ENCODE measurements around the gene EGFLAM.

Gene EGFLAM

GRCh38 chr5:38292228-38292627 lies 33.9 kb downstream of the EGFLAM start:
- H4K8ac ChIP-seq (ENCODE audit: low read depth, low read length), result no peak overlapping the region
- no peak overlapping the region for H2BK12ac ChIP-seq (ENCODE audit: low read length)
- H2AFZ ChIP-seq (ENCODE audit: insufficient read depth, low read length, poor library complexity), result no peak overlapping the region
- H4K91ac ChIP-seq (ENCODE audit: low read depth, low read length), result no peak overlapping the region
- H3K79me1 ChIP-seq (ENCODE audit: low read length), result no peaks in the 10 kb centered on the region
- no peak overlapping the region for H3K14ac ChIP-seq (ENCODE audit: low read length)
- no peaks in the 10 kb centered on the region for H3K36me3 ChIP-seq (ENCODE audit: control insufficient read depth in 1 of 2, insufficient read depth in 2 of 2, low read length in 2 of 2)
- H3K79me2 ChIP-seq (ENCODE audit: control insufficient read depth, insufficient read depth, low read length, poor library complexity), result no peaks in the 10 kb centered on the region
- H3K4me2 ChIP-seq (ENCODE audit: low read length), result no peak overlapping the region
- H3K18ac ChIP-seq (ENCODE audit: low read length), result no peak overlapping the region
- H2BK5ac ChIP-seq (ENCODE audit: low read depth, low read length, poor library complexity), result no peak overlapping the region
- no peaks in the 10 kb centered on the region for H3K9me3 ChIP-seq (ENCODE audit: insufficient read depth, low read depth, low read length)
- no peak overlapping the region for H2AK5ac ChIP-seq (ENCODE audit: low read length)
- H3K4me1 ChIP-seq (ENCODE audit: control insufficient read depth in 1 of 2, insufficient read depth in 2 of 2, low read length in 2 of 2), result no peaks in the 10 kb centered on the region
- H3K4ac ChIP-seq (ENCODE audit: low read depth, low read length), result no peak overlapping the region
- no CpG with 5 or more reads among the region's 3 CpGs for WGBS (ENCODE audit: extremely low coverage, insufficient coverage, insufficient read length)
- H3K9ac ChIP-seq (ENCODE audit: low read length), result no peak overlapping the region
- DNase-seq, result no peak
- H3K27ac ChIP-seq (ENCODE audit: low read depth, low read length), result no peak overlapping the region
- no peak overlapping the region for H3K23ac ChIP-seq (ENCODE audit: low read length)
- H4K12ac ChIP-seq (ENCODE audit: low read depth, low read length), result no peak overlapping the region
- no peaks in the 10 kb centered on the region for H3K27me3 ChIP-seq (ENCODE audit: insufficient read depth, low read length)
- no peak overlapping the region for H3K4me3 ChIP-seq (ENCODE audit: low read depth, low read length)
- H2BK120ac ChIP-seq (ENCODE audit: insufficient read depth, low read length, poor library complexity), result no peak overlapping the region

GRCh38 chr5:38295751-38296150 lies 37.4 kb downstream of the EGFLAM start:
- no peaks in the 10 kb centered on the region for H3K79me1 ChIP-seq (ENCODE audit: low read length)
- no peak overlapping the region for H3K14ac ChIP-seq (ENCODE audit: low read length)
- H4K8ac ChIP-seq (ENCODE audit: low read depth, low read length), result no peak overlapping the region
- no peak overlapping the region for H3K4me3 ChIP-seq (ENCODE audit: low read depth, low read length)
- no peak overlapping the region for H3K9ac ChIP-seq (ENCODE audit: low read length)
- no peak overlapping the region for H3K4ac ChIP-seq (ENCODE audit: low read depth, low read length)
- WGBS (ENCODE audit: extremely low coverage, insufficient coverage, insufficient read length), result no CpG with 5 or more reads among the region's 2 CpGs
- no peaks in the 10 kb centered on the region for H3K36me3 ChIP-seq (ENCODE audit: control insufficient read depth in 1 of 2, insufficient read depth in 2 of 2, low read length in 2 of 2)
- H4K91ac ChIP-seq (ENCODE audit: low read depth, low read length), result no peak overlapping the region
- DNase-seq, result no peak
- H3K27me3 ChIP-seq (ENCODE audit: insufficient read depth, low read length), result no peaks in the 10 kb centered on the region
- no peak overlapping the region for H2AFZ ChIP-seq (ENCODE audit: insufficient read depth, low read length, poor library complexity)
- H3K23ac ChIP-seq (ENCODE audit: low read length), result no peak overlapping the region
- no peaks in the 10 kb centered on the region for H3K4me1 ChIP-seq (ENCODE audit: control insufficient read depth in 1 of 2, insufficient read depth in 2 of 2, low read length in 2 of 2)
- no peak overlapping the region for H2BK120ac ChIP-seq (ENCODE audit: insufficient read depth, low read length, poor library complexity)
- H3K27ac ChIP-seq (ENCODE audit: low read depth, low read length), result no peak overlapping the region
- H3K9me3 ChIP-seq (ENCODE audit: insufficient read depth, low read depth, low read length), result no peaks in the 10 kb centered on the region
- H2BK5ac ChIP-seq (ENCODE audit: low read depth, low read length, poor library complexity), result no peak overlapping the region
- no peak overlapping the region for H4K12ac ChIP-seq (ENCODE audit: low read depth, low read length)
- H3K79me2 ChIP-seq (ENCODE audit: control insufficient read depth, insufficient read depth, low read length, poor library complexity), result no peaks in the 10 kb centered on the region
- H3K4me2 ChIP-seq (ENCODE audit: low read length), result no peak overlapping the region
- no peak overlapping the region for H2BK12ac ChIP-seq (ENCODE audit: low read length)
- no peak overlapping the region for H2AK5ac ChIP-seq (ENCODE audit: low read length)
- no peak overlapping the region for H3K18ac ChIP-seq (ENCODE audit: low read length)

DNA sequence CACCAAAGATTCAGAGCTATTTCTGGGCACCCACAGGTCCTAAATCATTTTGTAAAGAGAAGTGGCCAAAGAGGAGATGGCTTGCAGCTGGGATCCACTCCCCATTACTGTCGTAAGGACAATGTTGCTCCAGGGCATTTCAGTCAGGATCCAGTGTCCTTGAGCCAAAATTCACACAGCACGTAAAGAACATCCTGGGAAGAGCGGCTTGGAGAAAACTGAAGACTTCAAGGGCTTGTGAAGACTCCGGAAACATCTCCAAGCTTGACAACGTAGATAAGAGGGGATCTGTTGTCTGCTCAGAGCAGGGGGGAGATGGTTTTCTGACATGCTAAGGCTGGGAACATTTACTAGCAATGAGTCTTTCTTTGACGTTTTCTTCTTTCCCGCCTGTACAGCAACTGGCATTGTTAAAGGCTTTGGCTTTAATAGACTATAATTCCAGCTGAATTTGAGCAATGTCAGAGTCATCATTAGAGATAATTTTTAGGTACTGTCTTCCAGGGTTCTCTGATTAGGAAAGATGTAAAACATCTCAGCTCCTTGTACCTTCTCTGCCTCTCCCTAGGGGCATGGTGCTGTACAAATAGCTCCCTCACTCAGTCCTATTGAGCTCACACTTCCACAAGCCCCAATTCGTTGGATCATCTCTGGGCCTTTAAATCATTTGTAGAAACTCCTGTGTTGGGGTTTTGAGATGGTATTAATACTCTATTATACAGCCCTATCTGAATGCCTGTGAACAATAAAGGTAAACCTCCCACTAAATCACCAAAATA lies 39.7 kb downstream of the EGFLAM start:
- H3K23ac ChIP-seq (ENCODE audit: low read length), result no peak overlapping the region
- no peaks in the 10 kb centered on the region for H3K27me3 ChIP-seq (ENCODE audit: insufficient read depth, low read length)
- H3K4me2 ChIP-seq (ENCODE audit: low read length), result no peak overlapping the region
- no peak overlapping the region for H3K18ac ChIP-seq (ENCODE audit: low read length)
- H3K4ac ChIP-seq (ENCODE audit: low read depth, low read length), result no peak overlapping the region
- H3K9me3 ChIP-seq (ENCODE audit: insufficient read depth, low read depth, low read length), result no peaks in the 10 kb centered on the region
- H2BK12ac ChIP-seq (ENCODE audit: low read length), result no peak overlapping the region
- H3K79me1 ChIP-seq (ENCODE audit: low read length), result no peaks in the 10 kb centered on the region
- no CpG with 5 or more reads among the region's 8 CpGs for WGBS (ENCODE audit: extremely low coverage, insufficient coverage, insufficient read length)
- H2BK5ac ChIP-seq (ENCODE audit: low read depth, low read length, poor library complexity), result no peak overlapping the region
- no peak overlapping the region for H2AK5ac ChIP-seq (ENCODE audit: low read length)
- no peaks in the 10 kb centered on the region for H3K4me1 ChIP-seq (ENCODE audit: control insufficient read depth in 1 of 2, insufficient read depth in 2 of 2, low read length in 2 of 2)
- H3K27ac ChIP-seq (ENCODE audit: low read depth, low read length), result no peak overlapping the region
- H3K79me2 ChIP-seq (ENCODE audit: control insufficient read depth, insufficient read depth, low read length, poor library complexity), result no peaks in the 10 kb centered on the region
- H4K91ac ChIP-seq (ENCODE audit: low read depth, low read length), result no peak overlapping the region
- no peak overlapping the region for H3K4me3 ChIP-seq (ENCODE audit: low read depth, low read length)
- H3K36me3 ChIP-seq (ENCODE audit: control insufficient read depth in 1 of 2, insufficient read depth in 2 of 2, low read length in 2 of 2), result no peaks in the 10 kb centered on the region
- no peak overlapping the region for H2BK120ac ChIP-seq (ENCODE audit: insufficient read depth, low read length, poor library complexity)
- no peak overlapping the region for H4K8ac ChIP-seq (ENCODE audit: low read depth, low read length)
- no peak overlapping the region for H2AFZ ChIP-seq (ENCODE audit: insufficient read depth, low read length, poor library complexity)
- H4K12ac ChIP-seq (ENCODE audit: low read depth, low read length), result no peak overlapping the region
- H3K9ac ChIP-seq (ENCODE audit: low read length), result no peak overlapping the region
- no peak for DNase-seq
- no peak overlapping the region for H3K14ac ChIP-seq (ENCODE audit: low read length)

DNA sequence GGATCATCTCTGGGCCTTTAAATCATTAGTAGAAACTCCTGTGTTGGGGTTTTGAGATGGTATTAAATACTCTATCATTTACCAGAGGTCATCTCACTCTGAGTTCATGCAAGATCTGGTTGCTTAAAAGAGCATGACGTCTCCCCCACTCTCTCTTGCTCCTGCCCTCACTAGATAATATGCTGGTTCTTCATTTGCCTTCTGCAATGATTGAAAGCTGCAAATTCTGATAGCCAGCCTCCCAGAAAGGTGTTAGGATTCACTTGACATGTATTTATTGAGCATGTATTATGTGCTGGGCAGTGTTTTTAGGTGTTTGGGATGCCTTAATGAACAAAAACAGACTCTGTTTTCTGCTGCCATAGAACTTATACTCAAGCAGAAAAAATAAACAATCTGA lies 41.2 kb downstream of the EGFLAM start:
- H2BK5ac ChIP-seq (ENCODE audit: low read depth, low read length, poor library complexity), result no peak overlapping the region
- no peak for DNase-seq
- no peak overlapping the region for H3K18ac ChIP-seq (ENCODE audit: low read length)
- H3K79me1 ChIP-seq (ENCODE audit: low read length), result no peaks in the 10 kb centered on the region
- no peak overlapping the region for H2AK5ac ChIP-seq (ENCODE audit: low read length)
- no peak overlapping the region for H2AFZ ChIP-seq (ENCODE audit: insufficient read depth, low read length, poor library complexity)
- no peaks in the 10 kb centered on the region for H3K36me3 ChIP-seq (ENCODE audit: control insufficient read depth in 1 of 2, insufficient read depth in 2 of 2, low read length in 2 of 2)
- no peak overlapping the region for H3K4ac ChIP-seq (ENCODE audit: low read depth, low read length)
- no peak overlapping the region for H3K14ac ChIP-seq (ENCODE audit: low read length)
- no peak overlapping the region for H4K91ac ChIP-seq (ENCODE audit: low read depth, low read length)
- H3K27ac ChIP-seq (ENCODE audit: low read depth, low read length), result no peak overlapping the region
- no CpG with 5 or more reads among the region's 1 CpG for WGBS (ENCODE audit: extremely low coverage, insufficient coverage, insufficient read length)
- no peak overlapping the region for H3K4me3 ChIP-seq (ENCODE audit: low read depth, low read length)
- no peaks in the 10 kb centered on the region for H3K9me3 ChIP-seq (ENCODE audit: insufficient read depth, low read depth, low read length)
- H3K27me3 ChIP-seq (ENCODE audit: insufficient read depth, low read length), result no peaks in the 10 kb centered on the region
- H3K23ac ChIP-seq (ENCODE audit: low read length), result no peak overlapping the region
- H3K4me1 ChIP-seq (ENCODE audit: control insufficient read depth in 1 of 2, insufficient read depth in 2 of 2, low read length in 2 of 2), result no peaks in the 10 kb centered on the region
- no peak overlapping the region for H2BK120ac ChIP-seq (ENCODE audit: insufficient read depth, low read length, poor library complexity)
- H4K8ac ChIP-seq (ENCODE audit: low read depth, low read length), result no peak overlapping the region
- H3K9ac ChIP-seq (ENCODE audit: low read length), result no peak overlapping the region
- no peak overlapping the region for H4K12ac ChIP-seq (ENCODE audit: low read depth, low read length)
- H2BK12ac ChIP-seq (ENCODE audit: low read length), result no peak overlapping the region
- H3K4me2 ChIP-seq (ENCODE audit: low read length), result no peak overlapping the region
- H3K79me2 ChIP-seq (ENCODE audit: control insufficient read depth, insufficient read depth, low read length, poor library complexity), result no peaks in the 10 kb centered on the region
